ENCODE results near the gene CNIH3.

The CNIH3 gene

GRCh38 chr1:224759135-224759534, 143.0 kb downstream of the CNIH3 start (continued):
- TF ChIP-seq TSHZ2 (CRISPR knock-in tag; IDR thresholded peaks at IDR 0.05) (no peak), PATZ1 (CRISPR knock-in tag; IDR thresholded peaks at IDR 0.05; ENCODE audit: borderline replicate concordance) (no peak)

- ATAC-seq = no peak
- TF ChIP-seq CSDC2 (CRISPR knock-in tag; IDR thresholded peaks at IDR 0.05) (no peak), ZFP30 (CRISPR knock-in tag; IDR thresholded peaks at IDR 0.05) (no peak), ZC3H10 (CRISPR knock-in tag; IDR thresholded peaks at IDR 0.05) (no peak), PATZ1 (CRISPR knock-in tag; IDR thresholded peaks at IDR 0.05; ENCODE audit: borderline replicate concordance) (no peak), TCF4 (CRISPR knock-in tag; IDR thresholded peaks at IDR 0.05; ENCODE audit: borderline replicate concordance) (no peak), ZFP3 (CRISPR knock-in tag; IDR thresholded peaks at IDR 0.05) (no peak), CREB5 (CRISPR knock-in tag; IDR thresholded peaks at IDR 0.05; ENCODE audit: low read depth) (no peak), CSRNP3 (CRISPR knock-in tag; IDR thresholded peaks at IDR 0.05) (no peak), RARB (CRISPR knock-in tag; IDR thresholded peaks at IDR 0.05) (no peak), ARNTL (CRISPR knock-in tag; IDR thresholded peaks at IDR 0.05; ENCODE audit: borderline replicate concordance, low read depth) (no peak), POU6F1 (CRISPR knock-in tag; IDR thresholded peaks at IDR 0.05; ENCODE audit: borderline replicate concordance, low read depth) (no peak)
These were observed 143.6 kb downstream of the CNIH3 start for GRCh38 chr1:224759681-224760091.

GRCh38 chr1:224760163-224760562, 144.0 kb downstream of the CNIH3 start:
- ATAC-seq = no peak
- TF ChIP-seq ESRRG (CRISPR knock-in tag; IDR thresholded peaks at IDR 0.05) (no peak), TCF4 (CRISPR knock-in tag; IDR thresholded peaks at IDR 0.05; ENCODE audit: borderline replicate concordance) (no peak), CREB5 (CRISPR knock-in tag; IDR thresholded peaks at IDR 0.05; ENCODE audit: low read depth) (no peak), RARB (CRISPR knock-in tag; IDR thresholded peaks at IDR 0.05) (no peak), ARNTL (CRISPR knock-in tag; IDR thresholded peaks at IDR 0.05; ENCODE audit: borderline replicate concordance, low read depth) (no peak), OSR1 (CRISPR knock-in tag; IDR thresholded peaks at IDR 0.05) (no peak), ZNF70 (CRISPR knock-in tag; IDR thresholded peaks at IDR 0.05) (no peak), ZNF8 (CRISPR knock-in tag; IDR thresholded peaks at IDR 0.05) (no peak), TOX (CRISPR knock-in tag; IDR thresholded peaks at IDR 0.05; ENCODE audit: borderline replicate concordance) (no peak), ZFP30 (CRISPR knock-in tag; IDR thresholded peaks at IDR 0.05) (no peak), POU6F1 (CRISPR knock-in tag; IDR thresholded peaks at IDR 0.05; ENCODE audit: borderline replicate concordance, low read depth) (no peak), TSHZ2 (CRISPR knock-in tag; IDR thresholded peaks at IDR 0.05) (no peak)

All from SK-N-SH treated with all-trans-retinoic acid at 6 μM for 48 hours (cell line).